ENCODE data around the gene RCC2.

The RCC2 gene

GRCh38 chr1:17404034-17404684 lies 35.3 kb downstream of the RCC2 start:
- no peak overlapping the region for H3K4me3 ChIP-seq (ENCODE audit: low read length)
- peaks cover 14% of the 10 kb centered on the region for H3K36me3 ChIP-seq (ENCODE audit: control insufficient read depth, insufficient read depth, low read length)
- no CpG with 5 or more reads among the region's 15 CpGs for WGBS (ENCODE audit: insufficient coverage, insufficient read length)
- peaks cover 2% of the 10 kb centered on the region; the same call in 1 of the 2 replicates for H3K4me1 ChIP-seq (ENCODE audit: control insufficient read depth, insufficient read depth, low read length)
- H3K27ac ChIP-seq (ENCODE audit: low read length), result no peak overlapping the region
- no peaks in the 10 kb centered on the region for H3K27me3 ChIP-seq (ENCODE audit: control insufficient read depth, insufficient read depth, low read length)
- no peaks in the 10 kb centered on the region for H3K9me3 ChIP-seq (ENCODE audit: control insufficient read depth, insufficient read depth, low read length)
- no peak for DNase-seq (ENCODE audit: low read depth, low spot score)

DNA sequence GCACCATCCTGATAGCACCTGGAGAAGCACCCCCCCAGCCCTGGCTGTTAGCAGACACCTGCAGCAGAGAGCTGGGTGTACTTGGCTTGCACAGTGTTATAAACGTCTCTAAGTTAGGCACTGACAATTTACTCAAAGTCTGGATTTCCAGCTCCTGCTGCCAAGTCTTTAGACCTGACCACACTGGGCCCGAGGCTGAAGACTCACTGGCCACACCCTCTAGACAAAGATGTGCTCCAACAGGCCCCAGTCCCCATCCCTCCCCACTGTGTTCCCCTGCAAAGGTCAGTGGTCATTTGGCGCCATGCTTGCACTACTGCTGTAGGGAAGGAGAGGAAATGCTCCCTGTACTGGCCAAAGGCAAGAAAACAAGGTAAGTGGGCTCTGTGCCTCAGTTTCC lies 36.4 kb downstream of the RCC2 start:
- Histone ChIP-seq H3K27ac (ENCODE audit: low read length) (no peak overlapping the region), H3K4me1 (ENCODE audit: control insufficient read depth, insufficient read depth, low read length) (peaks cover 2% of the 10 kb centered on the region; the same call in 1 of the 2 replicates), H3K4me3 (ENCODE audit: low read length) (no peak overlapping the region), H3K27me3 (ENCODE audit: control insufficient read depth, insufficient read depth, low read length) (no peaks in the 10 kb centered on the region), H3K9me3 (ENCODE audit: control insufficient read depth, insufficient read depth, low read length) (no peaks in the 10 kb centered on the region), H3K36me3 (ENCODE audit: control insufficient read depth, insufficient read depth, low read length) (peaks cover 9% of the 10 kb centered on the region; the same call in 1 of the 2 replicates)
- whole genome bisulfite sequencing (ENCODE audit: insufficient coverage, insufficient read length), result no CpG with 5 or more reads among the region's 3 CpGs
- DNase-seq (ENCODE audit: low read depth, low spot score), result no peak

GRCh38 chr1:17401841-17402240 lies 37.6 kb downstream of the RCC2 start:
- Histone ChIP-seq H3K27me3 (ENCODE audit: control insufficient read depth, insufficient read depth, low read length) (no peaks in the 10 kb centered on the region), H3K4me3 (ENCODE audit: low read length) (no peak overlapping the region), H3K36me3 (ENCODE audit: control insufficient read depth, insufficient read depth, low read length) (peaks cover 5% of the 10 kb centered on the region; the same call in 1 of the 2 replicates), H3K27ac (ENCODE audit: low read length) (no peak overlapping the region), H3K9me3 (ENCODE audit: control insufficient read depth, insufficient read depth, low read length) (no peaks in the 10 kb centered on the region), H3K4me1 (ENCODE audit: control insufficient read depth, insufficient read depth, low read length) (peaks cover 2% of the 10 kb centered on the region; the same call in 1 of the 2 replicates)
- no CpG with 5 or more reads among the region's 4 CpGs for WGBS (ENCODE audit: insufficient coverage, insufficient read length)
- no peak for DNase-seq (ENCODE audit: low read depth, low spot score)

- WGBS (ENCODE audit: insufficient coverage, insufficient read length), result no CpG with 5 or more reads among the region's 11 CpGs
- H3K27me3 ChIP-seq (ENCODE audit: control insufficient read depth, insufficient read depth, low read length), result no peaks in the 10 kb centered on the region
- no peak overlapping the region for H3K4me3 ChIP-seq (ENCODE audit: low read length)
- no peak for DNase-seq (ENCODE audit: low read depth, low spot score)
- peaks cover 2% of the 10 kb centered on the region; the same call in 1 of the 2 replicates for H3K4me1 ChIP-seq (ENCODE audit: control insufficient read depth, insufficient read depth, low read length)
- H3K27ac ChIP-seq (ENCODE audit: low read length), result no peak overlapping the region
- no peaks in the 10 kb centered on the region for H3K9me3 ChIP-seq (ENCODE audit: control insufficient read depth, insufficient read depth, low read length)
- H3K36me3 ChIP-seq (ENCODE audit: control insufficient read depth, insufficient read depth, low read length), result peaks cover 3% of the 10 kb centered on the region; the same call in 1 of the 2 replicates
Measured at GRCh38 chr1:17400725-17401341, 38.6 kb downstream of the RCC2 start.

- no peak overlapping the region for H3K27ac ChIP-seq (ENCODE audit: low read length)
- DNase-seq (ENCODE audit: low read depth, low spot score), result no peak
- H3K36me3 ChIP-seq (ENCODE audit: control insufficient read depth, insufficient read depth, low read length), result no peaks in the 10 kb centered on the region
- H3K27me3 ChIP-seq (ENCODE audit: control insufficient read depth, insufficient read depth, low read length), result no peaks in the 10 kb centered on the region
- WGBS (ENCODE audit: insufficient coverage, insufficient read length), result no CpG with 5 or more reads among the region's 7 CpGs
- H3K4me3 ChIP-seq (ENCODE audit: low read length), result no peak overlapping the region
- H3K9me3 ChIP-seq (ENCODE audit: control insufficient read depth, insufficient read depth, low read length), result no peaks in the 10 kb centered on the region
- no peaks in the 10 kb centered on the region; the same call in 1 of the 2 replicates for H3K4me1 ChIP-seq (ENCODE audit: control insufficient read depth, insufficient read depth, low read length)
Measured at GRCh38 chr1:17397910-17398695, 41.4 kb downstream of the RCC2 start.

- DNase-seq (ENCODE audit: low read depth, low spot score), result no peak
- Histone ChIP-seq H3K9me3 (ENCODE audit: control insufficient read depth, insufficient read depth, low read length) (no peaks in the 10 kb centered on the region), H3K4me3 (ENCODE audit: low read length) (no peak overlapping the region), H3K27ac (ENCODE audit: low read length) (no peak overlapping the region), H3K36me3 (ENCODE audit: control insufficient read depth, insufficient read depth, low read length) (no peaks in the 10 kb centered on the region), H3K27me3 (ENCODE audit: control insufficient read depth, insufficient read depth, low read length) (no peaks in the 10 kb centered on the region), H3K4me1 (ENCODE audit: control insufficient read depth, insufficient read depth, low read length) (no peaks in the 10 kb centered on the region)
- no CpG with 5 or more reads among the region's 8 CpGs for whole genome bisulfite sequencing (ENCODE audit: insufficient coverage, insufficient read length)
Measured at GRCh38 chr1:17393230-17393629, 46.2 kb downstream of the RCC2 start.

DNA sequence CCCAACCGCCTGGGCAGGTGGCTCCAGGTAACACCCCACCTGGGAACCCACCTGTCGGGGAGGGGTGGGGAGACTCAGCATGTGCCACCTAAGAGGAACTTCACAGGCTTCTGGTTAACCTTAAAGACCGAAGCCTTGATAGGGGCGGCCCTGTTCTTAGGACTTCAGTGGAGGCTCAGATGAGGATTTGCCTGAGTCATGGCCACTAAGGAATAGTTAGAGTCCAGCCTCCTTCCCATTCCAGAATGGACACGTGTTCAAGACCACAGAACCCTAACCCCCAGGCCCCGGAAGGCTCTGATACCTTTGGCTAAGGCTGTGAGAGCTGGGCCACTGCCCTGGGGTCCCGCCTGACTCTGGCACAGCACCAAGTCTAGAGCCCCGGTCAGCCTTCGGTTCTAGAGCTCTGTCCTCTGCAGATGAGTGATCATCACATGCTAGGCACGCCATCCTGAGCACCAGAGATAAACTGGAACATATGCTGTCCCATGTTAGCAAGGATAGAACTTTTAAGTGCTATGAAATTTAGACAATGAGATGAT lies 47.2 kb downstream of the RCC2 start:
- no peaks in the 10 kb centered on the region for H3K9me3 ChIP-seq (ENCODE audit: control insufficient read depth, insufficient read depth, low read length)
- no peak overlapping the region for H3K4me3 ChIP-seq (ENCODE audit: low read length)
- no peak for DNase-seq (ENCODE audit: low read depth, low spot score)
- no peaks in the 10 kb centered on the region for H3K4me1 ChIP-seq (ENCODE audit: control insufficient read depth, insufficient read depth, low read length)
- H3K36me3 ChIP-seq (ENCODE audit: control insufficient read depth, insufficient read depth, low read length), result no peaks in the 10 kb centered on the region
- no peak overlapping the region for H3K27ac ChIP-seq (ENCODE audit: low read length)
- H3K27me3 ChIP-seq (ENCODE audit: control insufficient read depth, insufficient read depth, low read length), result no peaks in the 10 kb centered on the region
- WGBS (ENCODE audit: insufficient coverage, insufficient read length), result no CpG with 5 or more reads among the region's 10 CpGs

DNA sequence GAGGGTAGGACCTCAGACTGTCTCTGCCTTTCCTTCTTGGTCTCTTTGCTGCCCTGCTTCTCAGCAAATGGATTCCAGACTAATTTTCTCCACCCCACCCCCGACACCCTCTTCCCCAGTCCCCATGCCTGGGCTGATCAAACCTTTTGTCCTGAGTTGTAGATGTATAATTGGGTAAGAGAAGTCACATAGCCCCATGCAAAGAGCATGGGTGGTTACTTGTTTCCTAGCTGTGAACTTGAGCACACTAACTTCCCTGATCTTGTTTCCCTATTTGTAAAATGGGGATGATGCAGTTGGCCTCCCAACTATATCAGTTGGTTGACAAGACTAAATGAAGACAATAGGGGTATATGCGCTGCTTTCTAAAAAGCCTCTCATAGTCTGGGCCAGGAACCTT lies 58.3 kb downstream of the RCC2 start:
- H3K4me1 ChIP-seq (ENCODE audit: control insufficient read depth, insufficient read depth, low read length), result peaks cover 6% of the 10 kb centered on the region
- no CpG with 5 or more reads among the region's 2 CpGs for WGBS (ENCODE audit: insufficient coverage, insufficient read length)
- H3K27ac ChIP-seq (ENCODE audit: low read length), result no peak overlapping the region
- no peak for DNase-seq (ENCODE audit: low read depth, low spot score)
- no peaks in the 10 kb centered on the region for H3K36me3 ChIP-seq (ENCODE audit: control insufficient read depth, insufficient read depth, low read length)
- H3K4me3 ChIP-seq (ENCODE audit: low read length), result no peak overlapping the region
- H3K27me3 ChIP-seq (ENCODE audit: control insufficient read depth, insufficient read depth, low read length), result no peaks in the 10 kb centered on the region
- H3K9me3 ChIP-seq (ENCODE audit: control insufficient read depth, insufficient read depth, low read length), result no peaks in the 10 kb centered on the region

GRCh38 chr1:17377325-17377953 lies 62.0 kb downstream of the RCC2 start:
- Histone ChIP-seq H3K27ac (ENCODE audit: low read length) (no peak overlapping the region), H3K4me3 (ENCODE audit: low read length) (no peak overlapping the region), H3K27me3 (ENCODE audit: control insufficient read depth, insufficient read depth, low read length) (no peaks in the 10 kb centered on the region), H3K36me3 (ENCODE audit: control insufficient read depth, insufficient read depth, low read length) (no peaks in the 10 kb centered on the region), H3K9me3 (ENCODE audit: control insufficient read depth, insufficient read depth, low read length) (no peaks in the 10 kb centered on the region), H3K4me1 (ENCODE audit: control insufficient read depth, insufficient read depth, low read length) (peaks cover 6% of the 10 kb centered on the region)
- DNase-seq (ENCODE audit: low read depth, low spot score), result peak; percentile 64
- no CpG with 5 or more reads among the region's 16 CpGs for WGBS (ENCODE audit: insufficient coverage, insufficient read length)

- no peak overlapping the region for H3K27ac ChIP-seq (ENCODE audit: low read length)
- no peak for DNase-seq (ENCODE audit: low read depth, low spot score)
- no CpG with 5 or more reads among the region's 10 CpGs for WGBS (ENCODE audit: insufficient coverage, insufficient read length)
- no peaks in the 10 kb centered on the region for H3K27me3 ChIP-seq (ENCODE audit: control insufficient read depth, insufficient read depth, low read length)
- no peaks in the 10 kb centered on the region for H3K9me3 ChIP-seq (ENCODE audit: control insufficient read depth, insufficient read depth, low read length)
- no peak overlapping the region for H3K4me3 ChIP-seq (ENCODE audit: low read length)
- H3K4me1 ChIP-seq (ENCODE audit: control insufficient read depth, insufficient read depth, low read length), result peaks cover 6% of the 10 kb centered on the region
- H3K36me3 ChIP-seq (ENCODE audit: control insufficient read depth, insufficient read depth, low read length), result no peaks in the 10 kb centered on the region
Measured at GRCh38 chr1:17375651-17376050, 63.8 kb downstream of the RCC2 start.
